Smooth muscle cell (in vitro differentiated cells): Measurements from ENCODE around the gene SDK1. TPM values are rescaled to one million over a fixed set of nuclear protein-coding genes. Genes with fewer than 3 reads are reported as not detected.
A peak's percentile ranks its signal among the peaks of the same experiment; 100 is the strongest.

Experiments
- DNase-seq: peaks from one replicate; lab custom pipeline; 2025; ENCODE audit not compliant: unreplicated experiment; lab: John Stamatoyannopoulos, UW
- H2AFZ ChIP-seq: fragments of 200-600 bp; sonication (generic); 2 replicates; pipeline ENCODE4 v1.6.0; 2016; ENCODE audit warnings: antibody characterized with exemption, low read depth, mild to moderate bottlenecking
- H3F3A ChIP-seq: fragments of 200-600 bp; sonication (generic); 2 replicates; pipeline ENCODE4 v1.6.0; 2017; ENCODE audit warnings: antibody characterized with exemption, low read depth
- H3K27ac ChIP-seq: fragments of 200-600 bp; sonication (generic); 2 replicates; pipeline ENCODE4 v1.5.1; 2016; ENCODE audit warnings: low read depth, mild to moderate bottlenecking
- H3K27me3 ChIP-seq: fragments of 200-600 bp; sonication (generic); 2 replicates; pipeline ENCODE4 v1.6.1; 2016; ENCODE audit warnings: low read depth, mild to moderate bottlenecking
- H3K36me3 ChIP-seq: fragments of 200-600 bp; sonication (generic); 2 replicates; pipeline ENCODE4 v1.5.1; 2016; ENCODE audit warnings: low read depth
- H3K4me1 ChIP-seq: fragments of 200-600 bp; sonication (generic); 2 replicates; pipeline ENCODE4 v1.5.1; 2016; ENCODE audit warnings: low read depth
- H3K4me2 ChIP-seq: fragments of 200-600 bp; sonication (generic); 2 replicates; pipeline ENCODE4 v1.6.0; 2016; ENCODE audit warnings: mild to moderate bottlenecking
- H3K4me3 ChIP-seq: fragments of 200-600 bp; sonication (generic); 2 replicates; pipeline ENCODE4 v1.5.1; 2016; ENCODE audit warnings: mild to moderate bottlenecking
- H3K79me2 ChIP-seq: fragments of 200-600 bp; sonication (generic); 2 replicates; pipeline ENCODE4 v1.6.0; 2016; ENCODE audit warnings: low read depth, mild to moderate bottlenecking
- H3K9ac ChIP-seq: fragments of 200-600 bp; sonication (generic); 2 replicates; pipeline ENCODE4 v1.6.0; 2016; ENCODE audit warnings: low read depth
- H3K9me3 ChIP-seq: fragments of 200-600 bp; sonication (generic); replicated peaks from 2 replicates; pipeline ENCODE4 v1.5.1; 2016; ENCODE audit warnings: low read depth
- H4K20me1 ChIP-seq: fragments of 200-600 bp; sonication (generic); 2 replicates; pipeline ENCODE4 v1.6.0; 2016; ENCODE audit warnings: low read depth
- CTCF ChIP-seq: fragments of 200-600 bp; sonication (generic); IDR thresholded peaks from 2 replicates; pipeline ENCODE4 v1.5.1; 2017; ENCODE audit warnings: borderline replicate concordance, mild to moderate bottlenecking, antibody characterized with exemption; ENCODE audit not compliant: insufficient read depth, poor library complexity, severe bottlenecking
- WGBS: methylation state at CpG from one replicate; pipeline ENCODE4 v1.1.7; 2016; ENCODE audit warnings: low lambda C conversion rate; 5-methylcytosine and 5-hydroxymethylcytosine counted together
- polyA plus RNA-seq: library from polyadenylated mRNA; unstranded; fragments of >200 nt; fragmentation: Nextera tagmentation; extraction: Ambion mirVana; gene quantifications from 2 replicates; pipeline ENCODE4 v1.2.1, GENCODE V29; 2016
- total RNA-seq: library from RNA; depleted of rRNA; stranded (reverse); fragments of >200 nt; gene quantifications from 2 replicates; pipeline ENCODE4 v1.2.3, GENCODE V29; 2014

Gene SDK1
- total and polyA plus RNA-seq, 2 experiments from 2014 or later: 1.1 to 2.5 TPM

GRCh38 chr7:3673524-3673923 is 372.5 kb downstream of the SDK1 start:
- no peak overlapping the region for H2AFZ ChIP-seq
- H3F3A ChIP-seq: no peaks in the 10 kb centered on the region
- H3K9me3 ChIP-seq: no peaks in the 10 kb centered on the region
- no peaks in the 10 kb centered on the region for H3K79me2 ChIP-seq
- peak; percentile 47 for TF ChIP-seq CTCF
- no peaks in the 10 kb centered on the region for H4K20me1 ChIP-seq
- WGBS: 57% methylated on average over 5 of the region's 5 CpGs
- DNase-seq: no peak
- no peaks in the 10 kb centered on the region for H3K27me3 ChIP-seq
- no peak overlapping the region for H3K4me2 ChIP-seq
- no peak overlapping the region for H3K4me3 ChIP-seq
- no peaks in the 10 kb centered on the region for H3K4me1 ChIP-seq
- no peaks in the 10 kb centered on the region for H3K36me3 ChIP-seq
- no peak overlapping the region for H3K9ac ChIP-seq
- H3K27ac ChIP-seq: no peak overlapping the region

DNA sequence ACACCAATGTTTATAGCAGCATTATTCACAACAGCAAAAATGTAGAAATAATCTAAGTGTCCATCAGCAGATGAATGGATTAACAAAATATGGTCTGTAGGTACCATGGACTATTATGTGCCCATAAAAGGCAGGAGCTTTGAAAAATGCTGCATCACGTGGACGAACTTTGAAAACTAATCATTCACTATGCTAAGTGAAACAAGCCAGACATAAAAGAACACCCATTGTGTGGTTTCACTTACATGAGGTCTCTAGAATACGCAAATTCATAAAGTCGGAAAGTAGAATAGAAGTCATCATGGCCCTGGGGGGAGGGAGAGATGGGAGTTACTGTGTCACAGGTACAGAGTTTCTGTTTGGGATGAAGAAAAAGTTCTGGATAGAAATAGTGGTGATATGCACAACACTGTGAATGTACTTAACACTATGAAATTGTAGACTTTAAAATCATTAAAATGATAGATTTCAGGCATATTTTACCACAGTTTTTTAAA is 377.3 kb downstream of the SDK1 start:
- Histone ChIP-seq H4K20me1 (no peaks in the 10 kb centered on the region), H3K9me3 (no peaks in the 10 kb centered on the region), H3K27ac (no peak overlapping the region), H3F3A (no peaks in the 10 kb centered on the region), H3K9ac (no peak overlapping the region), H3K27me3 (no peaks in the 10 kb centered on the region), H3K4me1 (no peaks in the 10 kb centered on the region), H3K4me3 (no peak overlapping the region), H2AFZ (no peak overlapping the region), H3K4me2 (no peak overlapping the region), H3K36me3 (no peaks in the 10 kb centered on the region), H3K79me2 (no peaks in the 10 kb centered on the region)
- no peak for TF ChIP-seq CTCF
- DNase-seq: no peak
- WGBS: 96% methylated on average over 4 of the region's 4 CpGs

DNA sequence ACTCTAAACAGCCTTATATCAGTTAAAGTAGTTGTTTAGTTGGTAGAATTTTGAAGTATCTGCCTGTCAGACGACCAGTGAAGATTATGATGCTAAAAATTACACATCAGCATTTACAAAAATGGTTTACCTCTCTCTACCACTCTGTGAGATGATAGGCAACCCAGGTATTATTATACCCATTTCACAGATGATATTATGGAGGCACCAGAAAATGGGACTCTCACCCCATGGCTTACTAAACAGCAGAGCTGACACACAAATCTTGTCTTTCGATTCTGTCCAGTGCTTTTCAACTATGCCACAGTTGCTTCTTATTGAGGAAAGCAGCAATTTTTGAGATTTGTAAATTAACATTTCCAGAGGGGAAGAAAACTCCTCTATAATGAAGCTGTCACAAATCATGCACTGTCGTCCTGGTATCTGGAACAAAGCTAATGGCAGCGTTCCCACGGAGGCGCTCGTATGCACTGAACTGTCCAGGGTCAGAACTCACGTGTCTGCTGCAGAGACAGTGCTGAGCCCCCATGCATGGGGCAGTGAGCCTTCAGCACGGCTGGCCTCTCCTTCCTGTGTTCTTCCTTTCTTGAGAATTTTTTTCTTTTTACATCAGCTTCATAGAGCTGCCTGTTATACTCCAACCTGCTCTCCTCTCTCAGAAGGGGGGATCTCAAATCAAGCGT is 381.1 kb downstream of the SDK1 start:
- Histone ChIP-seq H3K36me3 (no peaks in the 10 kb centered on the region), H3K27me3 (no peaks in the 10 kb centered on the region), H3K4me2 (no peak overlapping the region), H3K79me2 (no peaks in the 10 kb centered on the region), H3K4me3 (no peak overlapping the region), H4K20me1 (no peaks in the 10 kb centered on the region), H3K27ac (no peak overlapping the region), H3K9ac (no peak overlapping the region), H3K4me1 (no peaks in the 10 kb centered on the region), H3K9me3 (no peaks in the 10 kb centered on the region), H3F3A (no peaks in the 10 kb centered on the region), H2AFZ (no peak overlapping the region)
- no peak for DNase-seq
- no peak for TF ChIP-seq CTCF
- 76% methylated on average over 10 of the region's 10 CpGs for WGBS
